OCI-LY7 (cell line): ENCODE measurements around the gene DPYD.

Experiments used
- EZH2phosphoT487 ChIP-seq: fragments of 200-600 bp; sonication (generic); IDR thresholded peaks from 2 replicates; pipeline ENCODE4 v1.6.1; 2018; ENCODE audit warnings: low read depth, borderline replicate concordance, mild to moderate bottlenecking, mixed run types, antibody characterized with exemption, low read length, moderate library complexity, mixed read lengths
- TF ChIP-seq, protein P1 (sequence below): fragments of 200-600 bp; sonication (generic); conservative IDR thresholded peaks from 2 replicates; pipeline ENCODE4 v1.5.1; 2014; ENCODE audit warnings: mild to moderate bottlenecking, antibody characterized with exemption, low read length, moderate library complexity, mixed read lengths

DNA sequence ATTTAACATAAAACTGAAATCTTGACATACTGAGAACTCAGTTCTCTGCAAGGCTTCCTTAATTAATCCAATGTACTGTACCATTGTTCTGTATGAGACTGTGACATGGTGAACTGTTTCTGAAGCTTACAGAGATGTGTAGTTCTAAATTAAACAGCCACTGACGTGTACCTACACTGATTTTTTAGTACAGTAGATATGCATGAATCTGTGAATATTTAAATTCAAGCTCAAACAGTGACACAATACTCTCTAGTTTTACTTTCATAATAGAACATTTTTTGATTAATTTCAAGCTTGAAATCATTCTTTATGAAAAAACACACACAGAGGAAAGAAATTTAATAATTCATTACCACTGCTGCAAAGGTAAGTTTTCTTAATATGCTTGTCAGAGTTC, 621.9 kb downstream of the DPYD start:
- TF ChIP-seq, protein P1, sequence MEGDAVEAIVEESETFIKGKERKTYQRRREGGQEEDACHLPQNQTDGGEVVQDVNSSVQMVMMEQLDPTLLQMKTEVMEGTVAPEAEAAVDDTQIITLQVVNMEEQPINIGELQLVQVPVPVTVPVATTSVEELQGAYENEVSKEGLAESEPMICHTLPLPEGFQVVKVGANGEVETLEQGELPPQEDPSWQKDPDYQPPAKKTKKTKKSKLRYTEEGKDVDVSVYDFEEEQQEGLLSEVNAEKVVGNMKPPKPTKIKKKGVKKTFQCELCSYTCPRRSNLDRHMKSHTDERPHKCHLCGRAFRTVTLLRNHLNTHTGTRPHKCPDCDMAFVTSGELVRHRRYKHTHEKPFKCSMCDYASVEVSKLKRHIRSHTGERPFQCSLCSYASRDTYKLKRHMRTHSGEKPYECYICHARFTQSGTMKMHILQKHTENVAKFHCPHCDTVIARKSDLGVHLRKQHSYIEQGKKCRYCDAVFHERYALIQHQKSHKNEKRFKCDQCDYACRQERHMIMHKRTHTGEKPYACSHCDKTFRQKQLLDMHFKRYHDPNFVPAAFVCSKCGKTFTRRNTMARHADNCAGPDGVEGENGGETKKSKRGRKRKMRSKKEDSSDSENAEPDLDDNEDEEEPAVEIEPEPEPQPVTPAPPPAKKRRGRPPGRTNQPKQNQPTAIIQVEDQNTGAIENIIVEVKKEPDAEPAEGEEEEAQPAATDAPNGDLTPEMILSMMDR = no peak
- no peak for TF ChIP-seq EZH2phosphoT487
